Ascending aorta (tissue), 2 donors: Measurements from ENCODE around the gene KCNH4. TPM values are rescaled to one million over a fixed set of nuclear protein-coding genes. Genes with fewer than 3 reads are reported as not detected.
A peak's percentile ranks its signal among the peaks of the same experiment; 100 is the strongest.
"Not testable (repeated sequence)": the region's sequence is repeated elsewhere in the genome, so short reads cannot be mapped to it uniquely, and the experiment has no call there.

Source experiments
- DNase-seq, 2 donors: peaks; one replicate each; pipeline ENCODE4 v3.0.0-alpha.2; 2019; ENCODE audit warnings: low spot score in 2 of 2
- H3K27ac ChIP-seq, 2 donors: fragments of 200-600 bp; sonication (generic); one replicate each; pipeline ENCODE4 v1.5.1; 2016 to 2017; ENCODE audit warnings: mild to moderate bottlenecking in 1 of 2
- H3K27me3 ChIP-seq: fragments of 200-600 bp; sonication (generic); one replicate; pipeline ENCODE4 v1.5.1; 2017
- H3K36me3 ChIP-seq, 2 donors: fragments of 200-600 bp; sonication (generic); one replicate each; pipeline ENCODE4 v1.5.1; 2016
- H3K4me1 ChIP-seq, 2 donors: fragments of 200-600 bp; sonication (generic); one replicate each; pipeline ENCODE4 v1.5.1; 2016 to 2017; ENCODE audit warnings: mild to moderate bottlenecking in 1 of 2
- H3K4me3 ChIP-seq, 2 donors: fragments of 200-600 bp; sonication (generic); one replicate each; pipeline ENCODE4 v1.5.1; 2016 to 2017; ENCODE audit warnings: mild to moderate bottlenecking in 1 of 2
- H3K9me3 ChIP-seq, 2 donors: fragments of 200-600 bp; sonication (generic); one replicate each; pipeline ENCODE4 v1.5.1; 2016
- intact Hi-C: fragments of 100-400 bp; cut with DNase I; formaldehyde crosslinking; loops from one replicate; pipeline ENCODE4 v1.15.1; 2023
- total RNA-seq: library from RNA; depleted of rRNA; stranded (reverse); fragments of >200 nt; gene quantifications from one replicate; pipeline ENCODE4 v1.1.0, GENCODE V29; 2016
- TF ChIP-seq, protein P1 (sequence below), 3 experiments: fragments of 200-600 bp in 2 of 3; fragments of 450-650 bp in 1 of 3; sonication (generic) in 2 of 3; IDR thresholded peaks; one replicate each; pipeline ENCODE4 v1.5.1; 2016 to 2019; ENCODE audit warnings: antibody characterized with exemption in 3 of 3, mild to moderate bottlenecking in 1 of 3, moderate library complexity in 1 of 3

Gene KCNH4
- total RNA-seq, 1 donor from 2014 or later, result not detected

DNA sequence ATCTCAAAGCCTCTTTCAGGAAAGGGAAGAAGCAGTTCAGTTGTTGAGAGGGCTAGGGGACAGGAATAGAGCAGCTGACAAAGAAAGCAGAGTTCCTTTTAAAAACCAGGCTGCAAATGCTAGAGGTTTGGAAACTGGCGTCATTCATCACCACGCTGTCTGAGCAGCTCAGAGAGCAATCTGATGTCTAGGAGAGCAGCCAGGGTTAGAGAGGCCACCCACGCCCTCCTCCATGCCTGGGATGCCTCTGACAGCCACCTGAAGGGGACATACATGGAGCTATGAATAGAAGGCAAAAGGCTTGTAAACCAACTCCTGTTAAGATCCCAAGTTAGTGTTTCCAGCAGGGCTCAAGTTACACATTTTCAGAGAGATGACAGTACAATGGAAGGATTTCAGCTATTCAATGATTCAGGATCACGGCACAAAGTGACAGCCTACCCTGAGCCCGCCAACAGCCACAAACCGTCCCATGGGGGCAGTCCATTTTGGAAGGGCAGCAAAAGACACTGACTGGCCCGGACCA is 38.5 kb downstream of the KCNH4 start:
- intact Hi-C loops, result no loop called here
- DNase-seq, result no peak
- no peaks in the 10 kb centered on the region for H3K27me3 ChIP-seq
- peaks cover 0 to 24% of the 10 kb centered on the region in 2 donors for H3K4me1 ChIP-seq
- H3K27ac ChIP-seq, result peak overlapping the region; percentile 45 to 56
- H3K4me3 ChIP-seq, result no peak overlapping the region
- H3K9me3 ChIP-seq, result no peaks in the 10 kb centered on the region
- H3K36me3 ChIP-seq, result peaks cover 16 to 29% of the 10 kb centered on the region in 2 donors
- TF ChIP-seq, protein P1, sequence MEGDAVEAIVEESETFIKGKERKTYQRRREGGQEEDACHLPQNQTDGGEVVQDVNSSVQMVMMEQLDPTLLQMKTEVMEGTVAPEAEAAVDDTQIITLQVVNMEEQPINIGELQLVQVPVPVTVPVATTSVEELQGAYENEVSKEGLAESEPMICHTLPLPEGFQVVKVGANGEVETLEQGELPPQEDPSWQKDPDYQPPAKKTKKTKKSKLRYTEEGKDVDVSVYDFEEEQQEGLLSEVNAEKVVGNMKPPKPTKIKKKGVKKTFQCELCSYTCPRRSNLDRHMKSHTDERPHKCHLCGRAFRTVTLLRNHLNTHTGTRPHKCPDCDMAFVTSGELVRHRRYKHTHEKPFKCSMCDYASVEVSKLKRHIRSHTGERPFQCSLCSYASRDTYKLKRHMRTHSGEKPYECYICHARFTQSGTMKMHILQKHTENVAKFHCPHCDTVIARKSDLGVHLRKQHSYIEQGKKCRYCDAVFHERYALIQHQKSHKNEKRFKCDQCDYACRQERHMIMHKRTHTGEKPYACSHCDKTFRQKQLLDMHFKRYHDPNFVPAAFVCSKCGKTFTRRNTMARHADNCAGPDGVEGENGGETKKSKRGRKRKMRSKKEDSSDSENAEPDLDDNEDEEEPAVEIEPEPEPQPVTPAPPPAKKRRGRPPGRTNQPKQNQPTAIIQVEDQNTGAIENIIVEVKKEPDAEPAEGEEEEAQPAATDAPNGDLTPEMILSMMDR (IDR thresholded peaks at IDR 0.05), result no peak

DNA sequence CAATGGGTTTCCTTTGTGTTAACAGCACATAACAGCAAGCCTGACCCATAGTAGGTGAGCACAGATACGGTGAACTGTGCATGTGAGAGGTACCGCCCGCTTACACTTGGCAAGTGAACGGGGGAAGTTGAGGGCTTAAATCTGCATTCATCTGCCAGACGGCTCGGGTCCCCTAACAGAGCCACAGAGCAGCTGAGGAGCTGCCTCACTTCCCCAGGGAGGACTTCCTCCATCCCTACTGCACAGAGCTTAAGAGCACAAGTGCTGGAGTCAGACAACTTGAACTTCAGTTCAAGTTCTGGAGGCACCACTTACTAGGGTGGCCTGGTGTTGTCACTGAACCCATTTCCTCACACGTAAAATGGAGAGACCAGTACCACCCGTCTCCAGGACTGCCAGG is 39.6 kb downstream of the KCNH4 start:
- TF ChIP-seq, protein P1 (IDR thresholded peaks at IDR 0.05), result no peak
- peak overlapping the region; percentile 45 to 56 for H3K27ac ChIP-seq
- no peaks in the 10 kb centered on the region for H3K27me3 ChIP-seq
- no peaks in the 10 kb centered on the region for H3K9me3 ChIP-seq
- intact Hi-C loops, result no loop called here
- H3K4me3 ChIP-seq, result no peak overlapping the region
- no peak for DNase-seq
- H3K36me3 ChIP-seq, result peaks cover 5 to 28% of the 10 kb centered on the region in 2 donors
- H3K4me1 ChIP-seq, result peaks cover 0 to 24% of the 10 kb centered on the region in 2 donors

DNA sequence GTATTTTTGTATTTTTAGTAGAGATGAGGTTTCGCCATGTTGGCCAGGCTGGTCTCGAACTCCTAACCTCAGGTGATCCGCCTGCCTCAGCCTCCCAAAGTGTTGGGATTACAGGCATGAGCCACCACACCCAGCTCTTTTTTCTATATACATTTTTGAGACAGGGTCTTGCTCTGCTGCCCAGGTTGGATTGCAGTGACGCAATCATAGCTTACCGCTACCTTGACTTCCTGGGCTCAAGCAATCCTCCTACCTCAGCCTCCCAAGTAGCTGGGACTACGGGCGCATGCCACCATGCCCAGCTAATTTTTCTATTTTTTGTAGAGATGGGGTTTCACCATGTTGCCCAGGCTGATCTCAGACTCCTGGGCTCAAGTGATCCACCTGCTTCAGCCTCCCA is 40.3 kb downstream of the KCNH4 start:
- Histone ChIP-seq H3K4me1 (peaks cover 0 to 24% of the 10 kb centered on the region in 2 donors), H3K27ac (peak overlapping the region in 1 of 2 donors; percentile 56), H3K36me3 (peaks cover 3 to 27% of the 10 kb centered on the region in 2 donors)
- H3K9me3 ChIP-seq, H3K27me3 ChIP-seq, intact Hi-C loops, DNase-seq, H3K4me3 ChIP-seq: not testable (repeated sequence)

DNA sequence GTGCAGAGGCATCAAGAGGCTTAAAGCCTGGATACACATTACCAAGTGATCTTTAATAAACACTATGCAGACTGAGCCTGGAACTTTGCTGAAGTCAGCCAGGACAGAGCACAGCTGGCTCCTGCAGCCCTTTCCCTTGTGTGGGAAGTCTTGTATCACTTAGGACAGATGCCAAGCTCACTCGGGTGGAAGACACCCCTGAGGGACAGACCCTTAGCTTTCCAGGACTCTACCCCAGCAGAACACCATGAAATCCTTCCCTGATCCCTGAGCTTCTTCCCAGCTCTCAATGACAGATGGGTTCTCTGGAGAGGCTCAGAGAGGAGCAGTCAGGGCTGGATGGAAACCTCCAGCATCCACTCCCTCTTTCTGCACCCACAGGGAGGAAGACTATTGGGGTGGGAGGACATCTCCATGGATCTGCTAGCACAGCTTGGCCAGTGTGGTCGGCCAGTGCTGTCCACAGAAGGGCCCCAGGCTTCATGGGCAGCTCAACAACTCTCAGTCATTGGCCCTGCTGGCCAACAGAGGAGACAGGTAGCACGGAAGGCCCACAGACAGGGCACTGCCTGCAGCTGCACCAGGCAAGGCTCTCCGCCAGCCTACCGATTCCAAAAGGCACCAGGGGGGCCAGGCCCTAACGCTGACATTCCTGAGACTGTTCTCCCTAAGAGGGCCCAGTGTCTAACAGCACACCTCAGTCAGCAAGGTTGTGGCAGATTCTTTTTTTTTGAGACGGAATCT is 42.0 kb downstream of the KCNH4 start:
- no peak for DNase-seq
- intact Hi-C loops, result no loop called here
- Histone ChIP-seq H3K36me3 (peaks cover 3 to 20% of the 10 kb centered on the region in 2 donors), H3K4me1 (peaks cover 0 to 26% of the 10 kb centered on the region in 2 donors), H3K9me3 (no peaks in the 10 kb centered on the region), H3K4me3 (no peak overlapping the region), H3K27me3 (no peaks in the 10 kb centered on the region), H3K27ac (no peak overlapping the region)
- TF ChIP-seq, protein P1 (IDR thresholded peaks at IDR 0.05), result no peak

DNA sequence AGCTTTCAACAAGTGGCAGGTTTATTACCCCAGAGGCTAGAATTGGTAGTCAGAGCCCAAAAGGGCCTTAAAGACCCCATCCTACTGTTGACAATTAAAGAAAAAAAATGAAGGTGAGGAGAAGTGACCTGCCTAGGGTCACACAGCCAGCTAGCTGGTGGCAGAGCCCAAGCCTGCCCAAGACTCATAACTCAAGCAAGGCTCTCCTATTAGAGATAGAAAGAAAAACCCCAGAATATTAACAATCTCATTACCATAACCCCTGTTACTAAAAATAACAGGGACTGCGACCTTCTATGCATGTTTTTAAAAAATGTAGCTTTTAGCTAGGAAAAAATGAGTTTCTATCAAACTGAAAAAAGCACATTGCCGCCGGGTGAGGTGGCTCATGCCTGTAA is 44.3 kb downstream of the KCNH4 start:
- no peak for DNase-seq
- H3K4me3 ChIP-seq, result no peak overlapping the region
- intact Hi-C loops, result no loop called here
- peaks cover 3 to 17% of the 10 kb centered on the region in 2 donors for H3K36me3 ChIP-seq
- H3K4me1 ChIP-seq, result peaks cover 0 to 22% of the 10 kb centered on the region in 2 donors
- no peaks in the 10 kb centered on the region for H3K27me3 ChIP-seq
- TF ChIP-seq, protein P1 (IDR thresholded peaks at IDR 0.05), result no peak
- H3K27ac ChIP-seq, result peak overlapping the region in 1 of 2 donors; percentile 31
- H3K9me3 ChIP-seq, result no peaks in the 10 kb centered on the region
